ENCODE data around the gene TFB1M.
"Not testable (repeated sequence)": the region's sequence is repeated elsewhere in the genome, so short reads cannot be mapped to it uniquely, and the experiment has no call there.

TFB1M gene

DNA sequence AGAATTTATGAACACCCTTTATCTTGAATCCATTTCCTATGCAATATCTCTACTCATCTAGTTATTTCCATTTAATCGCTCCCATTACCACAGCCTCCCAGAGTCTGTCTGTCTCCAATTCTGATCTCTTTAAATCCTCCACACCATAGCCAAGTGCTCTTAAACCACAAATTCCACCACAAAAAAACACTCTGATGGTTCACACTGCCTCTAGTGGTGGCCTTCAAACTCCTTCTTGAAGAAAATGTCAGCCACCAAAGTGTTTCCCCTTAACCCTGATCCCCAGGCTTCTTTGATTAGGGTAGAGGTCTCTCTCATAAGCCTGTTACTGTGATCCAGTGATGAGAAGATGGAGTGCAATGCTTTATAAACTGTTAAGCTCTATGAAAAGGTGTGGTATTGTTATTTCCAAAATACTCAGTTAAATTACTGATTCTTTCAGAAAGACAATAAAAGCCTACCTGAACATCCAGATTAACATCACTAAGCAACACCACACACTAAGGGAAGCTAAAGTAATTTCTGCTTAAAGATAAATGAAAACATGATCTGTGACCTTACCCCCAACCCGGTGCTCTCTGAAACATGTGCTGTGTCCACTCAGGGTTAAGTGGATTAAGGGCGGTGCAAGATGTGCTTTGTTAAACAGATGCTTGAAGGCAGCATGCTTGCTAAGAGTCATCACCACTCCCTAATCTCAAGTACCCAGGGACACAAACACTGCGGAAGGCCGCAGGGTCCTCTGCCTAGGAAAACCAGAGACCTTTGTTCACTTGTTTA lies 46.0 kb downstream of the TFB1M start:
- H3K4me3 ChIP-seq (ENCODE audit: low read depth, low read length): not testable (repeated sequence)
- peak; percentile 66 for DNase-seq (ENCODE audit: low read depth)
- TF ChIP-seq, protein P1, sequence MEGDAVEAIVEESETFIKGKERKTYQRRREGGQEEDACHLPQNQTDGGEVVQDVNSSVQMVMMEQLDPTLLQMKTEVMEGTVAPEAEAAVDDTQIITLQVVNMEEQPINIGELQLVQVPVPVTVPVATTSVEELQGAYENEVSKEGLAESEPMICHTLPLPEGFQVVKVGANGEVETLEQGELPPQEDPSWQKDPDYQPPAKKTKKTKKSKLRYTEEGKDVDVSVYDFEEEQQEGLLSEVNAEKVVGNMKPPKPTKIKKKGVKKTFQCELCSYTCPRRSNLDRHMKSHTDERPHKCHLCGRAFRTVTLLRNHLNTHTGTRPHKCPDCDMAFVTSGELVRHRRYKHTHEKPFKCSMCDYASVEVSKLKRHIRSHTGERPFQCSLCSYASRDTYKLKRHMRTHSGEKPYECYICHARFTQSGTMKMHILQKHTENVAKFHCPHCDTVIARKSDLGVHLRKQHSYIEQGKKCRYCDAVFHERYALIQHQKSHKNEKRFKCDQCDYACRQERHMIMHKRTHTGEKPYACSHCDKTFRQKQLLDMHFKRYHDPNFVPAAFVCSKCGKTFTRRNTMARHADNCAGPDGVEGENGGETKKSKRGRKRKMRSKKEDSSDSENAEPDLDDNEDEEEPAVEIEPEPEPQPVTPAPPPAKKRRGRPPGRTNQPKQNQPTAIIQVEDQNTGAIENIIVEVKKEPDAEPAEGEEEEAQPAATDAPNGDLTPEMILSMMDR (IDR thresholded peaks at IDR 0.05; ENCODE audit: low read depth, low read length): peak; percentile 71

DNA sequence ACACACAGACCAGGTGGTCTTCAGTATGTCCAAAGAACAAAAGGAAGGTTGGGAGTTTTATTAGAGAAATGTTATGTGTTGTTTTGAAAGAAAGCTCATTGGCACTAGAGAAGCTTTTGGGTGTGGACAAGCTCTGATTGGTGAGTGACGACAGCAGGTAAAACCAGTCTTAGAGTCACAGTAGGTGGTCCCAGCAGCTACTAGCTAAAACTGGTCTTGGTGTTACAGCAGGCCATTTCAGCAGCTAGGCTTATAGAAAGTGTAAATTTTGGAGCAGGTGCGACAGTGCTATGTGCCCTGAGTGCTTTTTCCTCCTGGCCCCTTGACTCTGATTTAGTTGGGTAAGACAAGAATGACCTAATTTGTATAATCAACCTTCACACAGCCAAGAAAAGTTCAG lies 46.9 kb downstream of the TFB1M start:
- H3K4me3 ChIP-seq (ENCODE audit: low read depth, low read length): no peak overlapping the region
- TF ChIP-seq, protein P2, sequence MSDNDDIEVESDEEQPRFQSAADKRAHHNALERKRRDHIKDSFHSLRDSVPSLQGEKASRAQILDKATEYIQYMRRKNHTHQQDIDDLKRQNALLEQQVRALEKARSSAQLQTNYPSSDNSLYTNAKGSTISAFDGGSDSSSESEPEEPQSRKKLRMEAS (IDR thresholded peaks at IDR 0.05; ENCODE audit: low read depth, low read length): no peak
- TF ChIP-seq MYC (IDR thresholded peaks at IDR 0.05; ENCODE audit: low read depth, low read length): no peak
- TF ChIP-seq, protein P1 (IDR thresholded peaks at IDR 0.05; ENCODE audit: low read depth, low read length): no peak
- DNase-seq (ENCODE audit: low read depth): no peak

DNA sequence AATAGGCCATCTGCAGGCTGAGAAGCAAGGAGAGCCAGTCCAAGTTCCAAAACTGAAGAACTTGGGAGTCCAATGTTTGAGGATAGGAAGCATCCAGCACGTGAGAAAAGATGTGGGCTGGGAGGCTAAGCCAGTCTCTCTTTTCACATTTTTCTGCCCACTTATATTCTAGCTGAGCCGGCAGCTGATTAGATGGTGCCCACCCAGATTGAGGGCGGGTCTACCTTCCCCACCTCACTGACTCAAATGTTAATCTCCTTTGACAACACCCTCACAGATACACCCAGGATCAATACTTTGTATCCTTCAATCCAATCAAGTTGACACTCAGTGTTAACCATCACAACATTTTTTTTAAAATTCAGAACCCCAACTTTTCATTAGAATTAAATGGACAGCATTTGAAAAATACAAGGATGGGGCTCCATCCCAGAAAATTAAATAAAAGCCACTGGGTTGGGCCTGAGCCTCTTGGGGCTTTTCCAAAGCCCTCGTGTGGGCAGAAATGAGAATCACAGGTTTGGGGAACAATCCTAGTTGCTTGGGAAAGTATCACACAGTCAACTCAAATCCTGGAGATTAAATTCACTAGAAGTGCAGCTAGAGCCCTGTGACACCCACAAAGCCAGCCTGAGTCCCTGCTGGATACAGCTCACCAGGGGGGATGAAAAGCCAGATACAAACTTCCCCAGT lies 48.3 kb downstream of the TFB1M start:
- TF ChIP-seq, protein P2 (IDR thresholded peaks at IDR 0.05; ENCODE audit: low read depth, low read length): no peak
- TF ChIP-seq POLR2A (IDR thresholded peaks at IDR 0.05; ENCODE audit: extremely low read depth, insufficient read length) (no peak), MYC (IDR thresholded peaks at IDR 0.05; ENCODE audit: low read depth, low read length) (no peak)
- TF ChIP-seq, protein P1 (IDR thresholded peaks at IDR 0.05; ENCODE audit: low read depth, low read length): no peak
- H3K4me3 ChIP-seq (ENCODE audit: low read depth, low read length): no peak overlapping the region
- no peak for DNase-seq (ENCODE audit: low read depth)

DNA sequence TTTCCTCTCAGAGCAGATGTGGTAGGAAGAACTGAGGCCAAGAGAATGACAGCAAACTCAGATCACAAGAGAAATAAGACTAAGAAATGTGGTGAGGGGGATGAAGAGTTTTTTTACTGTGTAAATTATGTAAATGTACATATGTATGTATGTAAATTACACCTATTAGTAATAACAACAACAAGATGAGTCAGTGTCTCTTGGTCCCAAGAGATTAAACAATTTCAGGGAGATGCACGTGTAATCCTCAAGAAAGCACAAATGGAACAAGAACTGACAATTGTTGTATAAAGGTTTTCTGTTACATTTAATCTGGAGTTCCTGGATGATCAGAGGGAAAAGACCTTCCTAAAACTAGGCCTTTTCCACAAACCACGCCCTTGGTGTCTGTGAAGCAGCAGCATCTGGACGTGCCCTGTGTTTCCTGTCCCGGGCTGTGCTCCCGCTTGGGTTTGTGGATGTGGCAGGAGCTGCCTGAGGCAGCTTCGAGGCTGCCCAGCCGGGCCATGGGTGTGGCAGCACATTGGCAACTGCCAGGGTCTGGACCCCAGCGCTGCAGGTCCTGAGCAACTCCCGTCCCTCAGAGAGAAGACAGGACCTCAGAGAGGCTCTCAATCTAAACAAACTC lies 49.5 kb downstream of the TFB1M start:
- H3K4me3 ChIP-seq (ENCODE audit: low read depth, low read length): no peak overlapping the region
- TF ChIP-seq, protein P1 (IDR thresholded peaks at IDR 0.05; ENCODE audit: low read depth, low read length): no peak
- TF ChIP-seq, protein P2 (IDR thresholded peaks at IDR 0.05; ENCODE audit: low read depth, low read length): no peak
- TF ChIP-seq MYC (IDR thresholded peaks at IDR 0.05; ENCODE audit: low read depth, low read length): no peak
- TF ChIP-seq POLR2A (IDR thresholded peaks at IDR 0.05; ENCODE audit: extremely low read depth, insufficient read length): no peak
- no peak for DNase-seq (ENCODE audit: low read depth)

DNA sequence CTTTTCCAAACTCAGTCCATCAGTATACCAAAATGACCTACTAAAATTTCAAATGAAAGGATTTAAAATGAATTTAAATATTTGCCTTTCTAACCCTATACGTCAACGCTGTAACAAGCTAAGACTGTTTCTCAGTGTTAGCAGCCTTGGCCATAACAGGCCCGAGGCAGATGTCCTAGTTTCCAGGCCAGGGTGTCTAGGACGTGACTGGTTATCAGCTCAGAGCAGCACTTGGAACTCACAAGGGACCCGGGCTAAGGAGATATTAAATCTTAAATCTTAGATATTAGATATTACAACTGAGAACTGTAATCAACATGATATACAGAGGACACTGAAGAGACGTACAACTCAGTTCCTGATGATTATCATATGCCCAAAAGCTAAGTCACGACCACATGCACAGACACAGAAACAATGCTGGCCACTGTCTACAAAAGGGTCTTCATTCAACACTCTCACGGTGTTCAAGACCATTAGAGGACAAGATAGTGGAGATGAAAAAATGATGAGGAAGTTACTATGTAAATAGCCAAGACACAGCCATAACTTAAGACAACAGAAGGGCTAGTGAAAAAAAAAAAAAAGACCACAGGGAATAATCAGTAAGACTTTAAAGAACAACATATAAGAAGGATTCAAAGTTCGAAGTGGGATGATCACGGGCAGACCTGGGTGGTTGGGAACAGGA lies 50.8 kb downstream of the TFB1M start, which contains the start of gene CLDN20:
TSS of gene CLDN20 (plus strand) at position 641 of the 691 bp plus-strand sequence. CDS start 11,707 bp downstream, outside the sequence.
- no peak within 1 kb of the TSS for H3K4me3 ChIP-seq (ENCODE audit: low read depth, low read length)
- DNase-seq (ENCODE audit: low read depth): no peak
- TF ChIP-seq POLR2A (IDR thresholded peaks at IDR 0.05; ENCODE audit: extremely low read depth, insufficient read length): no peak

- no peak for DNase-seq (ENCODE audit: low read depth)
- no peak overlapping the region for H3K4me3 ChIP-seq (ENCODE audit: low read depth, low read length)
- no peak for TF ChIP-seq POLR2A (IDR thresholded peaks at IDR 0.05; ENCODE audit: extremely low read depth, insufficient read length)
- TF ChIP-seq, protein P1 (IDR thresholded peaks at IDR 0.05; ENCODE audit: low read depth, low read length): no peak
- TF ChIP-seq MYC (IDR thresholded peaks at IDR 0.05; ENCODE audit: low read depth, low read length): no peak
- TF ChIP-seq, protein P2 (IDR thresholded peaks at IDR 0.05; ENCODE audit: low read depth, low read length): no peak
These were observed 51.6 kb downstream of the TFB1M start for GRCh38 chr6:155262655-155263054.
